HepG2 (cell line): ENCODE measurements around the gene UGGT1. TPM values are rescaled to one million over a fixed set of nuclear protein-coding genes. Genes with fewer than 3 reads are reported as not detected.

Experiments
- GATAD1 ChIP-seq: IDR thresholded peaks from 2 replicates; pipeline ENCODE4 v1.6.1; 2016; ENCODE audit warnings: missing genetic modification reagents, missing compliant biosample characterization
- HNRNPK ChIP-seq: fragments of 200-400 bp; formaldehyde crosslinking; IDR thresholded peaks from 2 replicates; pipeline ENCODE4 v1.6.1; 2018; ENCODE audit warnings: low read length, low read depth, moderate library complexity, mild to moderate bottlenecking; ENCODE audit not compliant: poor library complexity, severe bottlenecking
- HOMEZ ChIP-seq: IDR thresholded peaks from 2 replicates; pipeline ENCODE4 v1.6.1; 2016; ENCODE audit warnings: low read depth
- LRRFIP1 ChIP-seq: sonication (generic); formaldehyde crosslinking; conservative IDR thresholded peaks from 2 replicates; pipeline ENCODE4 v1.4.0; 2020; ENCODE audit warnings: missing genetic modification reagents
- RFX5 ChIP-seq: IDR thresholded peaks from 2 replicates; pipeline ENCODE4 v1.6.1; 2011; ENCODE audit warnings: low read depth, low read length, improper control_type of control experiment
- SAP130 ChIP-seq: IDR thresholded peaks from 2 replicates; pipeline ENCODE4 v1.6.1; 2016; ENCODE audit warnings: low read depth
- SCMH1 ChIP-seq: sonication (generic); formaldehyde crosslinking; IDR thresholded peaks from 2 replicates; pipeline ENCODE4 v1.9.0; 2021; ENCODE audit warnings: missing genetic modification reagents, mild to moderate bottlenecking, borderline replicate concordance
- SUZ12 ChIP-seq: fragments of 150-350 bp; IDR thresholded peaks from 2 replicates; pipeline ENCODE4 v1.6.1; 2014; ENCODE audit warnings: low read depth, low read length
- ZNF382 ChIP-seq: sonication (generic); formaldehyde crosslinking; IDR thresholded peaks from 2 replicates; pipeline ENCODE4 v1.5.0; 2020; ENCODE audit warnings: missing genetic modification reagents, mild to moderate bottlenecking, borderline replicate concordance
- ZNF564 ChIP-seq: sonication (generic); formaldehyde crosslinking; IDR thresholded peaks from 2 replicates; pipeline ENCODE4 v1.8.1; 2023; ENCODE audit warnings: mild to moderate bottlenecking, missing genetic modification reagents
- ZNF574 ChIP-seq: sonication (generic); formaldehyde crosslinking; IDR thresholded peaks from 2 replicates; pipeline ENCODE4 v1.4.0; 2020; ENCODE audit warnings: missing genetic modification reagents
- ZNF605 ChIP-seq: sonication (generic); formaldehyde crosslinking; IDR thresholded peaks from 2 replicates; pipeline ENCODE4 v1.8.0; 2022; ENCODE audit warnings: mild to moderate bottlenecking, missing genetic modification reagents
- ZNF609 ChIP-seq: sonication (generic); formaldehyde crosslinking; IDR thresholded peaks from 2 replicates; pipeline ENCODE4 v1.4.0; 2020; ENCODE audit warnings: mild to moderate bottlenecking, missing genetic modification reagents, borderline replicate concordance
- ZNF615 ChIP-seq: sonication (generic); formaldehyde crosslinking; IDR thresholded peaks from 2 replicates; pipeline ENCODE4 v1.5.0; 2020; ENCODE audit warnings: mild to moderate bottlenecking, missing genetic modification reagents, borderline replicate concordance
- ZNF644 ChIP-seq: IDR thresholded peaks from 2 replicates; pipeline ENCODE4 v1.6.1; 2016; ENCODE audit warnings: low read depth
- ZNF652 ChIP-seq: IDR thresholded peaks from 2 replicates; pipeline ENCODE4 v1.6.1; 2016; ENCODE audit warnings: low read depth, borderline replicate concordance
- ZNF678 ChIP-seq: sonication (generic); formaldehyde crosslinking; IDR thresholded peaks from 2 replicates; pipeline ENCODE4 v1.4.0; 2020; ENCODE audit warnings: mild to moderate bottlenecking, missing genetic modification reagents
- ZSCAN30 ChIP-seq: sonication (generic); formaldehyde crosslinking; IDR thresholded peaks from 2 replicates; pipeline ENCODE4 v1.5.0; 2020; ENCODE audit warnings: mild to moderate bottlenecking, missing genetic modification reagents
- polyA plus RNA-seq, 8 experiments: library from polyadenylated mRNA; depleted of rRNA in 3 of 8; stranded (reverse) in 7 of 8; unstranded in 1 of 8; fragments of >200 nt; fragmentation: Illumina TruSeq in 4 of 8; extraction: Trizol in 4 of 8; gene quantifications; 2 replicates each; pipeline versions ENCODE4 v1.2.1 to v1.2.3, GENCODE V29; 2011 to 2016; ENCODE audit warnings: low read depth in 4 of 8, missing spikeins in 1 of 8, mixed read lengths in 1 of 8; ENCODE audit not compliant: insufficient read depth in 1 of 8
- total RNA-seq, 5 experiments: library from RNA; depleted of rRNA; stranded (reverse); fragments of >200 nt; fragmentation: Illumina TruSeq; extraction: Trizol; gene quantifications; 2 replicates each; pipeline ENCODE4 v1.2.3, GENCODE V29; 2016; ENCODE audit warnings: low read depth in 1 of 5

The UGGT1 gene
- total and polyA plus RNA-seq, 2 of the 13 experiments (the other 11 are each of a cell fraction or from before 2014, with no cell fraction given), result 35.8 to 83.2 TPM

GRCh38 chr2:128169933-128170709, 79.1 kb downstream of the UGGT1 start (continued):
- no peak for TF ChIP-seq ZSCAN30 (CRISPR knock-in tag)
- peak; percentile 79 for TF ChIP-seq GATAD1
- TF ChIP-seq SCMH1, result no peak
- TF ChIP-seq ZNF605 (CRISPR knock-in tag), result peak; percentile 75; the same call in 1 of the 2 replicates
- no peak for TF ChIP-seq ZNF678
- peak; percentile 60; the same call in 1 of the 2 replicates for TF ChIP-seq ZNF644 (CRISPR knock-in tag)
- no peak for TF ChIP-seq ZNF382 (CRISPR knock-in tag)
- TF ChIP-seq HNRNPK, result no peak
- TF ChIP-seq SAP130 (CRISPR knock-in tag), result peak; percentile 98
- peak; percentile 67; the same call in 1 of the 2 replicates for TF ChIP-seq ZNF652 (CRISPR knock-in tag)
- TF ChIP-seq SUZ12, result no peak
- no peak for TF ChIP-seq RFX5
- TF ChIP-seq ZNF574 (CRISPR knock-in tag), result peak; percentile 90
- no peak for TF ChIP-seq LRRFIP1 (CRISPR knock-in tag)
- TF ChIP-seq HOMEZ (CRISPR knock-in tag), result peak; percentile 96
- TF ChIP-seq ZNF564 (CRISPR knock-in tag), result peak; percentile 58
- peak; percentile 95 for TF ChIP-seq ZNF609
- peak; percentile 51; the same call in 1 of the 2 replicates for TF ChIP-seq ZNF615 (CRISPR knock-in tag)
